C1 segment of cervical spinal cord (tissue), 14 donors: ENCODE data around the gene SLC22A14.
"Not testable (repeated sequence)": the region's sequence is repeated elsewhere in the genome, so short reads cannot be mapped to it uniquely, and the experiment has no call there.

Experiments
- DNase-seq, 14 donors: peaks; one replicate each; lab custom pipeline; 2025; lab: John Stamatoyannopoulos, UW

Gene SLC22A14, protein sequence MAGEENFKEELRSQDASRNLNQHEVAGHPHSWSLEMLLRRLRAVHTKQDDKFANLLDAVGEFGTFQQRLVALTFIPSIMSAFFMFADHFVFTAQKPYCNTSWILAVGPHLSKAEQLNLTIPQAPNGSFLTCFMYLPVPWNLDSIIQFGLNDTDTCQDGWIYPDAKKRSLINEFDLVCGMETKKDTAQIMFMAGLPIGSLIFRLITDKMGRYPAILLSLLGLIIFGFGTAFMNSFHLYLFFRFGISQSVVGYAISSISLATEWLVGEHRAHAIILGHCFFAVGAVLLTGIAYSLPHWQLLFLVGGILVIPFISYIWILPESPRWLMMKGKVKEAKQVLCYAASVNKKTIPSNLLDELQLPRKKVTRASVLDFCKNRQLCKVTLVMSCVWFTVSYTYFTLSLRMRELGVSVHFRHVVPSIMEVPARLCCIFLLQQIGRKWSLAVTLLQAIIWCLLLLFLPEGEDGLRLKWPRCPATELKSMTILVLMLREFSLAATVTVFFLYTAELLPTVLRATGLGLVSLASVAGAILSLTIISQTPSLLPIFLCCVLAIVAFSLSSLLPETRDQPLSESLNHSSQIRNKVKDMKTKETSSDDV

DNA sequence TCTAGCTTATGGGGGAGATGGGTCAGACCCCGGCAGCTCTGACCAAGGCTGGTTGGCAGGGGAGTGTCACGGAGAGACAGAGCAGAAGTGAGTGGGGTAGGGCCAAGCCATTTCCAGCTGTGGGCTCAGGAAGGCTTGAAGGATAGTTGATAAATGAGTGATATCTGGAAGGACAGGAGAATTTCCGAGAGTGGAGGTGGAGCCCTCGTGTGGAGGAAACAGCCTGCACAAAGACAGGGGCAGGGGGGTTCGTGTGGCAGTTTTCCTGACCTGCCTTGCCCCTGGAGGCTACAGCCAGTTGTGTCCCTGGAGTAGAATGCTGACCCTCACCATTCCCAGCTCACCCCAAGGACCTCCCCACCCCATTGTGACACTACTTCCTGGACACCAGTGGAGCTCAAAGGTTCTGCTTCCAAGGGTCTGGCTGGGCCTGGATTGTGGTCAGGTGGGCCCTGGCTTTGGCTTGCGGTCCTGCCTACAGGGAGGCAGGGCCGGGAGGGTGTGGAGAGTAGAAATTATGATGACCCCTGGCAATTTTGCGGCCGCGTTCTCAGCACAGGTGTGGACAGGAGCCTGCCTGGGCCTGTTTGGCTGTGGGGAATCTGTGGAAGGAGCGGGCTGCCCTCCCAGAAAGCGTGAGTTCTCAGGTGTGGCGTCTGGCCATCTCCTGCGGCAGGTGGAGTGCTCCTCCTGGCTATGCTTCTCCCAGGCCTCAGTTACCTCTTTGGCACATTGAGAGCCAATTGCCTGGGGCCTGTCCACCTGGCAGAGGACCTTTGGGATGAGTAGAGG lies at the start of gene SLC22A14:
SLC22A14 (plus strand) TSS at position 400 of the 792 bp plus-strand sequence. CDS start 23,733 bp downstream, outside the sequence.
- DNase-seq, result no peak

DNA sequence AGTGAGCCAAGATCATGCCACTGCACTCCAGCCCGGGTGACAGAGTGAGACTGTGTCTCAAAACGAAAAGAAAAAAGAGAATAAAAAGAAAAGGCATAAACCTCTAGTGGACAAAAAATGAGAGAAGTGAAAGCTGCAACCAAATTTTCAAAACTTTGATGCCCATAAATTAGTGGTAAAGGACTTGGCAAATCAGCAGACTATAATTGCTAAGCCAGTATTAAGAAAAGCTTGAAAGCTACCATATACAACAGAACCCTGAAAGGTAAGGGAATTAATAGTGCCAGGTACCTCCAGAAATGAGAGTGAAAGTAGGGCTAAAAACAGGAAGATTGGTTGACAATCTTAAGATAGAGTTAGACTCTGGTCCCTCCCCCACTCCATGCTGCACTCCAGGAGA lies 49.4 kb upstream of the SLC22A14 start:
- no peak for DNase-seq

DNA sequence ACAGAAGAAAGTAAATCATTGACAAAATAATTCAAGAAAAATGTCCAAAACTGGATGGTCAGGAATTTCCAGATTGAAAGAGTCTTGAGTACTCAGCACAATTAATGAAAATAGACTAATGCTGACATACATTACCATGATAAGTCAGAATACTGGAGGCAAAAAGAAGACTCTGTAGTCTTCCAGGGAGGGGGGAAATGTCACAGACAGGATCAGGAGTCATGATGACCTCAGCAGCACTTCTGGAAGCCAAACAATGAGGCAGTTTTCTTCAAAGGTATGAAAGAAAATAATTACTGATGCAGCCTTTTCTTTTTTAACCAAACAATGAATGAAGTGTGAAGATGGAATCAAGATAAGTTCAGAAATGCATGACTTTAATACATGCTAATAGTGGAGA lies 46.6 kb upstream of the SLC22A14 start:
- no peak for DNase-seq

DNA sequence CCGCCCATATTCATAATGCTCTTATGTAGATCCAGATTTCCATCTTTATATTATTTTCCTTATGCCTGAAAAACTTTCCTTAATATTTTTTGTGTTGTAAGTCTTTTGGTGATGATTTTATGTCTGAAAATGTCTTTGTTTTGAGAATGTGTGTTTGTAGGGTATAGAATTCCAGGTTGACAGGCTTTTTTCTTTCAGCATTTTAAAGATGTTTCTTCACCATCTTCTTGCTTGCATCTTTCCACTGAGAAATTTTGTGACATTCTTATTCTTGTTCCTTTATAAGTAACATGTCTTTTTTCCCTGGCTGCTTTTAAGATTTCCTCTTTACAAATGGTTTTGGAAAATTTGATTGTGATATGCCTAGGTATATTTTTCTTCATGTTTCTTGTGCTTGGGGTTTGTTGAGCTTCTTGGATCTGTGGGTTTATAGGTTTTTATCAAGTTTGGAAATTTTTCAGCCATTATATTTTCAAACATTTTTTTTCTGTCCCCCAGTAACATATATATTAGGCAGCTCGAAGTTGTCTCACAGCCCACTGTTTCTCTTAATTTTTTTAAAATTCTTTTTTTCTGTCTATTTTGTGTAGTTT lies 43.6 kb upstream of the SLC22A14 start:
- no peak for DNase-seq

DNA sequence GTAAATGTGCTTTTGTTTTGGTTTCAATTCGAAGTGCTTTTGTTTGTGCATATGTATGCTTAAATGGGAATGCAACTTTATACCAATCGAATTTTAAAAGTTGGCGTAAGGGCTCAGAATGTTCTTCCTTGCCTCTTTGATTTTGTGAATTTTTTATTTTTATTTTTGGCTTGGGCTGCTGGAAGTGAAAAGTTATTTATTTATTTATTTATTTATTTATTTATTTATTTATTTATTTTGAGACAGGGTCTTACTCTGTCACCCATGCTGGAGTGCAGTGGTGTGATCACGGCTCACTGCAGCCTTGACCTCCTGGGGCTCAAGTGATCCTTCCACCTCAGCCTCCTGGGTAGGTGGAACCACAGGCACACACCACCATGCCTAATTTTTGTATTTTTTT lies 39.3 kb upstream of the SLC22A14 start:
- not testable (repeated sequence) for DNase-seq

DNA sequence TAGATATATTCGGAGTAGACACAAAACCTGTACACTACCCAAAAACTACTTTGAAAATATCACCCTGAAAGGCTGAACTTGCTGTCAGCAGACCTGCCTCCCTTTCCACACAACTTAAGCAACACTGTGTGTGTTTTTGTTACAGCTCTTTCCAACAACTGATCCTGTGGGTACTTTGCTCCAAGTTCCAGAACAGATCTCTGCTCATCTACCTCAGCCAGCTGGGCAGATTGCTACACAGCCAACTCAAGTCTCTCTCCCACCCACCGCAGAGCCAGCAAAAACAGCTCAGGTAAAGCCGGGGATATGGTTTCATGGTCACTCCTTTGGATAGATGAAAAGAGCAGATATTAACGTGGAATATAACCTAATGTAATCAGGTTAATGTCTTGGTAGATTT lies 36.2 kb upstream of the SLC22A14 start:
- DNase-seq, result peak in 1 of 14 donors; percentile 71

DNA sequence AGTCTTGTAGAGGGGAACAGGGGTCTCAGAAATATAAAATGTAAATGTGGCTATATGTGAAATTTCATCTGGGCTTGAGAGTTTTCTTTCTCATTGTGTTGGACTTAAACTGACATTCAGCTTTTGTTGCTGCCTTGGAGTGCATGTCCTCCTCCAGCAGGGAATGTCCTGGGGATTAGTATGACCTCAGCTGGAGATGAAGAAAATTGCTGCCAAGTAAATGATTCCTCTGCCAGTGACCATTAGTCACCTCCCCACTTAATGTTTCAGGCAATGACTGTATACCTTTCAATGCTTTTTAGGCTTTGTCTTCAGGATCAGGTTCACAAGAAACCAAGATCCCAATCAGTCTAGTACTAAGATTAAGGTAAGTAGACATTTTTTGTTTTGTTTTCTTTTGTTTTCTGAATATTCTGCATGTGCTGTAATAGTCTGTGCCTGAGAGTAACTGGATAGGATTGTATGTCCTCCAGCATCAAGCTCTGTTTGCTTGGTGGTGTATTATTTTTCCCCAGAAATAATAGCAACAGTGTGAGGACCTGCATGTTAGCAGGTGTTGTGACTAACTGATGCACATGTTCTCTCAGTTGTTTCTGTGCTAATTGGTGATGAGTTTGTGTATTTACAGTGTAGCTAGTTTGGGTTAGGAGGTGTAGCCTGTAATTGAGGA lies 34.6 kb upstream of the SLC22A14 start:
- DNase-seq, result peak in 2 of 14 donors; percentile 3 to 89

DNA sequence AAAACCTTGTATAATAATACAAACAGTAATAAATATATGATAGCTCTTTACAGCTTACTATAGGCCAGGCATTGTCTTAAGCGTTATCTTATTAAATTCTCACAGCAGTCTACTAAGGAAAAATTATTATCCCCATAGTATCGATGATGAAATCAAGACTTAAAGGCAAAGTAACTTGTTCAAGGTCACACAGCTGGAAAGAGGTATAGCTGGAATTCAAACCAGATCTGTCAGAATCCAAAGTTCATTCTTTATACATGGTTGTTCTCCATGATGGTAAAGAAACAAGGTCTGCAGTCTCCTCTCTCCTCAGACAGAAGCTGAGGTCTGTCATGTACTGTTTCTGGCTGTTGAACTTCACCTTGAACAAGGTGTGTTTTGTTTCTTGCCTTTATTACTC lies 31.9 kb upstream of the SLC22A14 start:
- no peak for DNase-seq

DNA sequence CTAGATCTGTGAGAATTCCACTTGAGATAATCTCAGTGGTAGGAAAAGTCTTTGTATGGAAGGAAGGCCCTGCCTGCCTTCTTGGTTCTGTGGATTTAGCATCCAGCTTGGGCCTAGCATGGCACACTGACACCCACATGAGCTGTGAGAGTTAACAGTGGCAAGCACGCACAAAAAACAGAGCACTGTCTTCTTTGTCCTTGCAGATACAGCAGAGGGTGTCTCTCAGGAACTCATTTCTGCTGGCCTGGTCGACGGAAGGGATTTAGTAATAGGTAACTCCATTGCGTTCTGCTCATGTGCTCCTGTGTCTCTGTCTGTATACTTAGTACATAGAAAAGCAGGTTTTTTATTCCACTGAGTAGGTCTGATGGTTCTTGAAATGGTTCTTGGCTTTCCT lies 30.9 kb upstream of the SLC22A14 start:
- no peak for DNase-seq

DNA sequence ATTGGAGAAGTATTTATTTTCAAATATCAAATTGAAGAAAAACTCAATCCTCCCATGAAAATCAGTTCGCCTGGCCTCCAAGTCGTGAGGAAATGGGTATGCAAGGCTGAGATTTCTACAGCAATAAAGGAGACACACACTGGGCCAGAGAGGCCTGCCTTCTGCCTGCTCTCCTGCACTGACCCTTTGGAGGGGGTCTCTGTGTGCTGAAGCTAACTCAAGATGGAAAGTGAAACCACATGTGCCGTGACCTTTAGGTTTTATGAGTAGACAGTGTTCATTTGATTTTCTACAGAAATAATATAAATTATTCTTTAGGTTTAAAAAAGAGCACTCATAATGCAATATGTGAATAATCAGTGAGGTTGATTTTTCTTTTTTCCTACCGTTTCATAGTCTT lies 28.4 kb upstream of the SLC22A14 start:
- no peak for DNase-seq

DNA sequence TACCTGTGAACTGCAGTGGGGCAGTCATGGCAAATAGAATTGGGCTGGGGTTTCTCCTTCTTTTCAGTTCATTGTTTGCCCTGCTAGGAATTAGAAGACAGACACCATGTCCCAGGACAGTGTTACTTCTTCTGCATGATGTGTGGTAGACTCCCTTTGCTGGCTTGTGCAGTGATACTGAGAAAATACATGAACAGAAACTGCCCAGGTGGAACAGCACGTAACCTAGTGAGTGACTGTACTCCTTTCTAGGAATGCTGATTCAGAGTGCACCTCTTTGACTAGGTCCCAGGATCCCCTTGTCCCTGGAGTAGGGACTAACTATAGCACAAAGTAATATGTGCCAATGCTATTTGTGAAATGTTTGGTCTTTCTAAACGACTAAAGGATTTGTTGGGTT lies 27.2 kb upstream of the SLC22A14 start:
- DNase-seq, result no peak

DNA sequence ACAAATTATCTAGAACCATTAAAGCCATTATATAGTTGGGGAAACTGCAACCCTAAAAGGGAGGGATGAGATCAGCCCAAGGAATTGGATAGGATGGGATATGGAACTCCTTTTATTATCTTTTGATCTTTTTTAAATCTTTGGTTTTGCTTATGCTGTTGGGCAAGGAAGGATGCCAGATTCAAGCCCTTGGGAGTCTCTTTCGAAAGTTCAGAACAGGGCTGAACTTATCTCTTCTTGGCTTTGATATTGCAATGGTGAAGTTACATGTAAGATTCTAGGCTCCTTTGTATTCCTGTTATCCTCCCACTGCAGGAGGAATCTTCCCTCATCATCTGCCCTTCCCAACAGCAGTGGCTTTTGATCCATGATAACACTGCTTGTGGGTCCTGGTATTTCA lies 26.5 kb upstream of the SLC22A14 start:
- no peak for DNase-seq

DNA sequence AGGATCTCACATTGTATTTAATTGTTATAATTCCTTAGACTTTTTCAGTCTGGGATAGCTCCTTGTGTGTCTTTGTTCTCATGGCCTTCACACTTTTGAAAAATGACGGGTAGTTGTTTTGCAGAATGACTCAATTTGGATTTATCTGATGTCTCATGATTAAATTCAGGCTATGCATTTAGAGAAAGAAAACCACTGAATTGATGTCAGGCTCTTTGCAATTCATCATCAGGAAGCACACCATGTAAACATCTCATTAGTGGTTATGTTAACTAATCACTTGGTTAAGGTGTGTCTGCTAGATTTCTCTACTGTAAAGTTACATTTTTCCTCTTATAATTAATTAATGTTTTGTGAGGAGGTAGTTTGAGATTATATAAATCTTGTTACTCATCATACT lies 24.5 kb upstream of the SLC22A14 start:
- DNase-seq, result no peak

DNA sequence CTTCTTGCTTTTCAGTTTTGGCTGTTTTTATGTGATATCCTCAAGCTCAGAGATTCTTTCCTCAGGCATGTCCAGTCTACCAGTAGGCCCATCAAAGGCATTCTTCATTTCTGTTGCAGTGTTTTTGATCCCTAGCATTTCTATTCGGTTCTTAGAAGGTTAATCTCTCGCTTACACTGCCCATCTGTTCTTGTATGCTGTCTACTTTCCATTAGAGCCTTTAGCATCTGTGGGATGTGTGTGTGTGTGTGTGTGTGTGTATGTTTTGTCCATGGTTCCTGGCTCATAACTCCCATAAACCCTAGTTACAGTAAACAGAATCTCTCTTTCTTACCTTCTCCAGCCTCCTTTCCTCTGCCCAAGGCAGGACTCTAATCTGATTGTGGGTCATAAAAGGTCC lies 21.6 kb upstream of the SLC22A14 start:
- no peak for DNase-seq

DNA sequence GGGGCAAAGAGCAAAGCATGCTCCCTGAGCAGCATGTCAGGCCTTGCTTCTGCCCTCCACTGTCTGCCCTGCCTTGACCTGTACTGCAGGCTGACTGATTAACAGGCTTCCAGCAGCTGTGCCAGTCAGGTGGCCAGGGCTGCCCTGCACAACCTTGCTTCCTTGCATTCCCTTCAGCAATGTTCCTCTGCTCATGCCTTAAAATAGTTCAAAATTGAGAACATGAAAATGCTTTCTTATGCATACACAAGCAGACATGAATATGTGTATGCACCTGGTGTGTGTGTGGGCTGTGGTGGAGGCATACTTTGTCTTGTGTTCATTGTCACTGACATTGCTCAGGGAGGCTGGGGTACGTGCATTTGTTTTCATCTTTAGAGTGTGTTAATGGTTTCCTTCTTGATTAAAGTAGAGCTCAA lies 17.7 kb upstream of the SLC22A14 start:
- no peak for DNase-seq

DNA sequence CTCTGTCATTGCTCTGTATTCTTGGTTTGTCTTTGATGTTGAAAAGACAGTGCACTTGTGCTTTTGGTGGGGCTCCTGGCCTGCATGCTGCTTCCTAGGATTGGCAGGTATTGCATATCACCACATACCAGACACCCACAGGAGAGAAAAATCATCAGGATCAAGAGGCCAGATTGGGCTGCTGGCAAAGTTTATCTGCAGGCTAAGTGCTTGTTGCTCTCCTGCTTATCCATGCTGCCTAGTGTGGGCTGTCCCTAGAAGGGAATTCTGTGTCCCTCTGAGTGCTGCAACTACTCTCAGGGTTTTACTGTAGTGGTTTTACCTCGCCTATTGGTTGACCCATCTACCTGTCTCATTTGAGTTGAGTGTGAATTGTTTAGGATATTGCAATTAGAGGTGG lies 17.3 kb upstream of the SLC22A14 start:
- no peak for DNase-seq

DNA sequence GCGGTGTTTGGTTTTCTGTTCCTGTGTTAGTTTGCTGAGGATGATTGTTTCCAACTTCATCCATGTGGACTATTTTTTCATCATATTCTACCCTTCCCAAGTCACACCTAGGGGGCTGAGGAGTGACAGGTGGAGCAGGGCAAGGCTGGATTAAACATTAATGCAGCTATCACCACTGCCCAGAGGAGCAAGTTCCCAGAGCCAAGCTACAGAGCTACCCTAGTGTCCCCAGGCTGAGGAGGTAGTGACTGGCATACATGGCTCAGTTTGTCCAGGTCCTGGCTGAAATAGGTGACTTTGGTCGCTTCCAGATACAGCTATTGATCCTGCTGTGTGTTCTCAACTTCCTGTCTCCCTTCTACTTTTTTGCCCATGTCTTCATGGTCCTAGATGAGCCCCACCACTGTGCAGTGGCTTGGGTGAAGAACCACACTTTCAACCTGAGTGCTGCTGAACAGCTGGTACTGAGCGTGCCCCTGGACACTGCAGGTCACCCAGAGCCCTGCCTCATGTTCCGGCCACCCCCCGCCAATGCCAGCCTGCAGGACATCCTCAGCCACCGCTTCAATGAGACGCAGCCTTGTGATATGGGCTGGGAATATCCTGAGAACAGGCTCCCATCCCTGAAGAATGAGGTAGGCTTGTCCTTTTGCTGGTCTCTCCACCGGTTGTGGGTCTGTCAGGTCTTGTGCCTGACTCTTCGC lies 16.3 kb upstream of the SLC22A14 start, which contains the start of gene SLC22A13:
SLC22A13 (plus strand) TSS at position 209 of the 704 bp plus-strand sequence; CDS start at position 258, 49 bp downstream.
- DNase-seq, result no peak

DNA sequence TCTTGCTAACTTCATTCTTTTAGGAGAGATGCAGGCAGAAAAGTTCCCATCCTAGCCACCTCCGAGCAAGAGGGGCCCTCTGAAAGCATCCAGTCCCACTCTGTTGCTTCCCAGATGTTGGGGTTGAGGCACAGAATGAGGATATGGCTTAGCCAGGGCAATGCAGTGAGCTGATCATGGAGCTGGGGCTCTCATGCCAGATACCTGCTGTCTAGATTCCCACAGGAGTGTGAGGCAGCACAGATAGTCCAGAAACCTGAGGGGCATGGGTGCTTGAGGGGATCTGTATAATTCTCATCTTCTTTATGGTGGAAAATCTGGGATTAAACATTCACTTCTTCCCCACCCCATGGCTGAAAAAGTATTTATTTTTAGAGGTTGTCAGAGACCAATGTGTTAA lies 15.3 kb upstream of the SLC22A14 start:
- DNase-seq, result no peak

DNA sequence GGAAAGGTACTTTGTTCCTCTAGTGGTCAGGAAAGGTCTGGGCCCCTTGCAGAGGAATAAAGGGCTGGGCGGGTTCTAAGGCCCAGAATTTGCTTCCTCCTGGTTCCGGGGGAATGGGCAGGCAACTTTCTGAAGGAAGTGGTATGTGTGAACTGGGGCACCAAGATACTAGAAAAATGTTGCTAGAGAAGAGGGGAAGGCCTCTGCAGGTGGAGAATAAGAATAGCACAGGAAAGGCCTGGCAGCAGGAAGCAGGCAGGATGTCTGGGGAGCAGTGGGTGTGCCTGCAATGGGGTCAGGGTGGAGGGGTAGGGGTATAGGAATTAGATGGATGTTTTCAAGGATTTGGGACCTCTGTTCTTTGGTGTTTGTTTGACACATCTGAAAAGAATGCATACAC lies 14.4 kb upstream of the SLC22A14 start:
- DNase-seq, result no peak

DNA sequence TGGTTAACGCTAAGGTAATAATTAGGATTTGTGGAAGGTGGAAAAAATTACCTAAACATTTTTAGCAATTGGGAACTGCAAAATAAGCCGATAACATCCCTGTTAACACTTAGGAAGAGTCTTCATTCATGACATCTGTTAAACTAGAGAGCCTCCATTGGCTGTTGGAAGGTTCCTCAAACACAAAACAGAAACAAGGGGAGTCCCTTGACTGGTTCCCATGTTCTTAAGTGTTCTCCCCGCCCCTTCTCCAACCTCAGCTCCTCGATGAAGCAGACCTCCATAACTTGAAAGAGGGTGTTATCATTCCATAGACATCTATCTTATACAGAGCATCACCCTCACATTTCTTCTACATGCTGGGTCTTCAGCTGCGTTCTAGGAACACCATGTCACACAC lies 14.0 kb upstream of the SLC22A14 start:
- DNase-seq, result no peak

DNA sequence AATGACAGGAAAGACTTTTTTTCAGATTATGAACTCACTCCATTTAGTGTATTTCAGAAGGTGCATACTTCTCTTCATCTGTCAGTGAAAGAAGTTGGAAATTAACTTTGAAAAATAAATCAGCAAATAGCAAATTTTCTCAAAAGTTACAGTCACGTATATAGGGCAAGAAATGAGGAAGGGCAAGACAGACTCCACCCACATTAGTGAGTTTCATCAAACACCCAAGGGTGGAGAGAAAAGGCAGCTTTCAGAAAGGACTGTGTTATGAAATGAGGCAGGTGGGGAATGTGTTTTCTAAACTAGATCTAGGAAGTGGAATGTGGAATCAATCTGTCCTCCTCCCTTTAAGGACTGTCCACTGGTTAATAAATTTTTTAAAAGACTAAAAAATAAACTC lies 13.6 kb upstream of the SLC22A14 start:
- DNase-seq, result no peak
